ENCODE measurements around the gene PRDM16. TPM values are rescaled to one million over a fixed set of nuclear protein-coding genes. Genes with fewer than 3 reads are reported as not detected.

The PRDM16 gene
- total RNA-seq, 1 experiment from 2014 or later = 5.3 TPM

- H3K4me3 ChIP-seq (ENCODE audit: low read depth, low read length) = no peak overlapping the region
- Mint-ChIP-seq H3K4me3 (ENCODE audit: unreplicated experiment) (no peak overlapping the region), H3K27ac (ENCODE audit: unreplicated experiment) (no peak overlapping the region), H3K9me3 (ENCODE audit: unreplicated experiment) (peaks cover 11% of the 10 kb centered on the region), H3K36me3 (ENCODE audit: insufficient read depth, unreplicated experiment) (no peaks in the 10 kb centered on the region), H3K4me1 (ENCODE audit: low read depth, unreplicated experiment) (no peaks in the 10 kb centered on the region), H3K27me3 (ENCODE audit: insufficient read depth, unreplicated experiment) (peaks cover 3% of the 10 kb centered on the region)
- no peak for DNase-seq
- H3K4me1 ChIP-seq = no peaks in the 10 kb centered on the region
- no TSS peak for BruUV-seq (replicated peaks)
- H3K36me3 ChIP-seq (ENCODE audit: control insufficient read depth, insufficient read depth, low read length) = no peaks in the 10 kb centered on the region
- no peaks in the 10 kb centered on the region for H3K9me3 ChIP-seq
- TF ChIP-seq, protein P1, sequence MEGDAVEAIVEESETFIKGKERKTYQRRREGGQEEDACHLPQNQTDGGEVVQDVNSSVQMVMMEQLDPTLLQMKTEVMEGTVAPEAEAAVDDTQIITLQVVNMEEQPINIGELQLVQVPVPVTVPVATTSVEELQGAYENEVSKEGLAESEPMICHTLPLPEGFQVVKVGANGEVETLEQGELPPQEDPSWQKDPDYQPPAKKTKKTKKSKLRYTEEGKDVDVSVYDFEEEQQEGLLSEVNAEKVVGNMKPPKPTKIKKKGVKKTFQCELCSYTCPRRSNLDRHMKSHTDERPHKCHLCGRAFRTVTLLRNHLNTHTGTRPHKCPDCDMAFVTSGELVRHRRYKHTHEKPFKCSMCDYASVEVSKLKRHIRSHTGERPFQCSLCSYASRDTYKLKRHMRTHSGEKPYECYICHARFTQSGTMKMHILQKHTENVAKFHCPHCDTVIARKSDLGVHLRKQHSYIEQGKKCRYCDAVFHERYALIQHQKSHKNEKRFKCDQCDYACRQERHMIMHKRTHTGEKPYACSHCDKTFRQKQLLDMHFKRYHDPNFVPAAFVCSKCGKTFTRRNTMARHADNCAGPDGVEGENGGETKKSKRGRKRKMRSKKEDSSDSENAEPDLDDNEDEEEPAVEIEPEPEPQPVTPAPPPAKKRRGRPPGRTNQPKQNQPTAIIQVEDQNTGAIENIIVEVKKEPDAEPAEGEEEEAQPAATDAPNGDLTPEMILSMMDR (IDR thresholded peaks at IDR 0.05; ENCODE audit: insufficient read depth in 1 of 2, low read depth in 1 of 2, low read length in 1 of 2, severe bottlenecking in 1 of 2, unreplicated experiment in 1 of 2) = no peak
- intact Hi-C loops (cut with micrococcal nuclease; ENCODE audit: unreplicated experiment) = no loop called here
- no peaks in the 10 kb centered on the region for H3K27me3 ChIP-seq (replicated peaks; ENCODE audit: control insufficient read depth, insufficient read depth, low read length)
- ChIA-PET CTCF (interaction anchor here (0.6 to 1.4 kb wide), 2 partner anchors 9 to 38 kb away, joined by 3 to 4 read pairs; no protein-coding TSS in a partner anchor), POLR2A (no interaction called here)
Measured at GRCh38 chr1:3444298-3444697, 375.3 kb downstream of the PRDM16 start.

- BruUV-seq (replicated peaks) = no TSS peak
- Mint-ChIP-seq H3K4me1 (ENCODE audit: low read depth, unreplicated experiment) (no peaks in the 10 kb centered on the region), H3K27ac (ENCODE audit: unreplicated experiment) (no peak overlapping the region), H3K9me3 (ENCODE audit: unreplicated experiment) (peaks cover 11% of the 10 kb centered on the region), H3K4me3 (ENCODE audit: unreplicated experiment) (no peak overlapping the region), H3K27me3 (ENCODE audit: insufficient read depth, unreplicated experiment) (peaks cover 3% of the 10 kb centered on the region), H3K36me3 (ENCODE audit: insufficient read depth, unreplicated experiment) (no peaks in the 10 kb centered on the region)
- intact Hi-C loops (cut with micrococcal nuclease; ENCODE audit: unreplicated experiment) = no loop called here
- CTCF ChIA-PET = interaction anchor here (0.6 to 1.4 kb wide), 2 partner anchors 8 to 39 kb away, joined by 3 to 4 read pairs; no protein-coding TSS in a partner anchor
- H3K9me3 ChIP-seq = no peaks in the 10 kb centered on the region
- no peaks in the 10 kb centered on the region for H3K36me3 ChIP-seq (ENCODE audit: control insufficient read depth, insufficient read depth, low read length)
- H3K4me1 ChIP-seq = no peaks in the 10 kb centered on the region
- TF ChIP-seq, protein P1 (IDR thresholded peaks at IDR 0.05; ENCODE audit: insufficient read depth in 1 of 2, low read depth in 1 of 2, low read length in 1 of 2, severe bottlenecking in 1 of 2, unreplicated experiment in 1 of 2) = no peak
- no peak overlapping the region for H3K4me3 ChIP-seq (ENCODE audit: low read depth, low read length)
- POLR2A ChIA-PET = no interaction called here
- H3K27me3 ChIP-seq (replicated peaks; ENCODE audit: control insufficient read depth, insufficient read depth, low read length) = no peaks in the 10 kb centered on the region
- no peak for DNase-seq
Measured at GRCh38 chr1:3444736-3445135, 375.7 kb downstream of the PRDM16 start.

DNA sequence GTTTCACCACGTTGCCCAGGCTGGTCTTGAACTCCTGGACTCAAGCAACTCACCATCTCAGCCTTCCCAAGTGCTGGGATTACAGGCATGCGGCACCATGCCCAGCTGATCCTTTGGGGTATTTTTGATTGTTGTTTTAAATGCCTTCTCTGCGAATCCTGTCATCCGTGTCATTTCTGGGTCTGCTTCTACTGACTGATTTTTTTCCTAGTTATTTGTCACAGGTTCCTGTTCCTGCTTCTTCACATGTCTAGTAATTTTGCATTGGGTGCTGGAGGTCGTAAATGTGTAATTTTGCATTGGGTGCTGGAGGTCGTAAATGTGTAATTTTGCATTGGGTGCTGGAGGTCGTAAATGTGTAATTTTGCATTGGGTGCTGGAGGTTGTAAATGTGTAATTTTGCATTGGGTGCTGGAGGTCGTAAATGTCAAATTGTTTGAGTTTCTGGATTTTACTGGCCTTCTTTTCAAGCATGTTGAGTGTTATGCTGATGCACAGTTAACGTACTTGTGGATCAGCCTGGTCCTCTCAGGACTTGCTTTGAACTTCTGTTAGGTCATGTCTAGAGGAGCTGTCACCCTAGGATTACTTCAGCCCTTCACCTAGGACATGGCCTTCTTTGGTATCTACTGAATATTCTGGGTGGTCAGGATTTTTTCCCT is 381.3 kb downstream of the PRDM16 start:
- TF ChIP-seq, protein P1 (IDR thresholded peaks at IDR 0.05; ENCODE audit: insufficient read depth in 1 of 2, low read depth in 1 of 2, low read length in 1 of 2, severe bottlenecking in 1 of 2, unreplicated experiment in 1 of 2) = no peak
- Histone ChIP-seq H3K27me3 (replicated peaks; ENCODE audit: control insufficient read depth, insufficient read depth, low read length) (no peaks in the 10 kb centered on the region), H3K4me1 (peaks cover 17% of the 10 kb centered on the region), H3K9me3 (no peaks in the 10 kb centered on the region), H3K36me3 (ENCODE audit: control insufficient read depth, insufficient read depth, low read length) (no peaks in the 10 kb centered on the region), H3K4me3 (ENCODE audit: low read depth, low read length) (no peak overlapping the region)
- Mint-ChIP-seq H3K4me1 (ENCODE audit: low read depth, unreplicated experiment) (no peaks in the 10 kb centered on the region), H3K36me3 (ENCODE audit: insufficient read depth, unreplicated experiment) (peaks cover 5% of the 10 kb centered on the region), H3K27ac (ENCODE audit: unreplicated experiment) (no peak overlapping the region), H3K4me3 (ENCODE audit: unreplicated experiment) (no peak overlapping the region), H3K27me3 (ENCODE audit: insufficient read depth, unreplicated experiment) (peaks cover 3% of the 10 kb centered on the region), H3K9me3 (ENCODE audit: unreplicated experiment) (peaks cover 11% of the 10 kb centered on the region)
- DNase-seq = no peak
- ChIA-PET CTCF (no interaction called here), POLR2A (no interaction called here)
- intact Hi-C loops (cut with micrococcal nuclease; ENCODE audit: unreplicated experiment) = no loop called here
- BruUV-seq (replicated peaks) = no TSS peak
